ENCODE results near the gene ANKRD13D.

- TF ChIP-seq CTCF (IDR thresholded peaks at IDR 0.05) (no peak), POLR2A (IDR thresholded peaks at IDR 0.05) (no peak)
These were observed 32.3 kb downstream of the ANKRD13D start for GRCh38 chr11:67321313-67321871.
